Erythroblast (primary cell): ENCODE data around the gene CYP26B1.

Experiments used
- GATA1 ChIP-seq: IDR thresholded peaks from 2 replicates; pipeline ENCODE4 v1.6.1; 2011; ENCODE audit warnings: low read depth, mild to moderate bottlenecking, control low read depth, low read length, moderate library complexity
- POLR2A ChIP-seq: IDR thresholded peaks from 2 replicates; pipeline ENCODE4 v1.6.1; 2011; ENCODE audit warnings: mild to moderate bottlenecking, low read length

DNA sequence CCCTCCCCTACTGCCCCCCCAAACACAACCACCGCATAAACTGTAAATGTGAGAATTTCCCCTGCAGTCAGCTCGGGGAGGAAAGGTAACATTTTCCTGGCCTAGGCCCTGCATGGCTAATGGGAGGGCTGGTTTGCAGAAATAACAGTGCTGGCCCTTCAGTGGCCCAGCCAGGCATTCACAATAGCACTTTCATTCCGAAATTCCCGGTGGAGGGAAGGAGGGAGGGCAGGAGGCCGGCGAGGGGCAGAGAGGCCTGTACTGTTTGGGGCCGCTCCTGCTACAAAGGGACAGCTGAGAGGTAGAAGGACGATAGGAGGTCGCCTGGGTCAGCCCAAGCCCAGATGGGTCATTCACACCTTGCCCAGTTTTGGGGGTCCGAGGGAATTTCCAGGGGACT is 11.3 kb downstream of the CYP26B1 start:
- TF ChIP-seq POLR2A (no peak), GATA1 (no peak)
